Mucosa of stomach (tissue), 1 donor: Measurements from ENCODE around the gene MDM2.

Source experiments
- H3K27me3 ChIP-seq: one replicate; pipeline ENCODE4 v1.7.0; 2013; ENCODE audit warnings: mild to moderate bottlenecking, low read length; ENCODE audit not compliant: control insufficient read depth, insufficient read depth
- H3K36me3 ChIP-seq: one replicate; pipeline ENCODE4 v1.7.0; 2013; ENCODE audit warnings: low read length; ENCODE audit not compliant: control insufficient read depth, insufficient read depth
- H3K4me1 ChIP-seq: one replicate; pipeline ENCODE4 v1.7.0; 2013; ENCODE audit warnings: mild to moderate bottlenecking, low read length; ENCODE audit not compliant: control insufficient read depth, insufficient read depth
- H3K4me3 ChIP-seq: one replicate; pipeline ENCODE4 v1.7.0; 2013; ENCODE audit warnings: low read length
- H3K9ac ChIP-seq: one replicate; pipeline ENCODE4 v1.7.0; 2013; ENCODE audit warnings: mild to moderate bottlenecking, low read length, moderate library complexity
- H3K9me3 ChIP-seq: one replicate; pipeline ENCODE4 v1.7.0; 2013; ENCODE audit warnings: mild to moderate bottlenecking, low read length, moderate library complexity; ENCODE audit not compliant: control insufficient read depth
- donor health status: Pancreatic carcinoma.

The MDM2 gene

GRCh38 chr12:68878846-68879245 is 70.9 kb downstream of the MDM2 start:
- H3K9ac ChIP-seq = no peak overlapping the region
- no peaks in the 10 kb centered on the region for H3K4me1 ChIP-seq
- no peak overlapping the region for H3K4me3 ChIP-seq
- H3K9me3 ChIP-seq = no peaks in the 10 kb centered on the region
- H3K36me3 ChIP-seq = no peaks in the 10 kb centered on the region
- no peaks in the 10 kb centered on the region for H3K27me3 ChIP-seq

GRCh38 chr12:68880660-68881325 is 72.8 kb downstream of the MDM2 start:
- Histone ChIP-seq H3K27me3 (no peaks in the 10 kb centered on the region), H3K9me3 (no peaks in the 10 kb centered on the region), H3K36me3 (no peaks in the 10 kb centered on the region), H3K4me3 (no peak overlapping the region), H3K4me1 (no peaks in the 10 kb centered on the region), H3K9ac (no peak overlapping the region)

GRCh38 chr12:68882251-68882964 is 74.4 kb downstream of the MDM2 start:
- Histone ChIP-seq H3K9ac (no peak overlapping the region), H3K4me3 (no peak overlapping the region), H3K9me3 (no peaks in the 10 kb centered on the region), H3K36me3 (no peaks in the 10 kb centered on the region), H3K27me3 (no peaks in the 10 kb centered on the region), H3K4me1 (no peaks in the 10 kb centered on the region)

- H3K4me1 ChIP-seq = no peaks in the 10 kb centered on the region
- H3K36me3 ChIP-seq = no peaks in the 10 kb centered on the region
- no peaks in the 10 kb centered on the region for H3K27me3 ChIP-seq
- no peak overlapping the region for H3K9ac ChIP-seq
- H3K4me3 ChIP-seq = no peak overlapping the region
- H3K9me3 ChIP-seq = no peaks in the 10 kb centered on the region
Measured at GRCh38 chr12:68883151-68883550, 75.2 kb downstream of the MDM2 start.

GRCh38 chr12:68884251-68884650 is 76.3 kb downstream of the MDM2 start:
- Histone ChIP-seq H3K36me3 (no peaks in the 10 kb centered on the region), H3K4me1 (no peaks in the 10 kb centered on the region), H3K4me3 (no peak overlapping the region), H3K27me3 (no peaks in the 10 kb centered on the region), H3K9ac (no peak overlapping the region), H3K9me3 (no peaks in the 10 kb centered on the region)

GRCh38 chr12:68885381-68885780 is 77.4 kb downstream of the MDM2 start:
- no peaks in the 10 kb centered on the region for H3K9me3 ChIP-seq
- H3K27me3 ChIP-seq = no peaks in the 10 kb centered on the region
- H3K36me3 ChIP-seq = no peaks in the 10 kb centered on the region
- H3K4me1 ChIP-seq = no peaks in the 10 kb centered on the region
- H3K4me3 ChIP-seq = no peak overlapping the region
- H3K9ac ChIP-seq = no peak overlapping the region

- no peak overlapping the region for H3K4me3 ChIP-seq
Measured at GRCh38 chr12:68886636-68887572, 78.9 kb downstream of the MDM2 start.

GRCh38 chr12:68887641-68888040 is 79.7 kb downstream of the MDM2 start:
- no peaks in the 10 kb centered on the region for H3K27me3 ChIP-seq
- H3K9me3 ChIP-seq = no peaks in the 10 kb centered on the region
- H3K36me3 ChIP-seq = no peaks in the 10 kb centered on the region
- no peaks in the 10 kb centered on the region for H3K4me1 ChIP-seq
- H3K4me3 ChIP-seq = no peak overlapping the region
- H3K9ac ChIP-seq = no peak overlapping the region

More at GRCh38 chr12:68886636-68887572, 78.9 kb downstream of the MDM2 start:
- H3K9me3 ChIP-seq = no peaks in the 10 kb centered on the region
- H3K27me3 ChIP-seq = no peaks in the 10 kb centered on the region
- no peak overlapping the region for H3K9ac ChIP-seq
- H3K4me1 ChIP-seq = no peaks in the 10 kb centered on the region
- H3K36me3 ChIP-seq = no peaks in the 10 kb centered on the region

- Histone ChIP-seq H3K27me3 (no peaks in the 10 kb centered on the region), H3K36me3 (no peaks in the 10 kb centered on the region), H3K9ac (no peak overlapping the region), H3K9me3 (no peaks in the 10 kb centered on the region), H3K4me3 (no peak overlapping the region), H3K4me1 (no peaks in the 10 kb centered on the region)
Measured at GRCh38 chr12:68888243-68888642, 80.3 kb downstream of the MDM2 start.

- H3K4me3 ChIP-seq = no peak overlapping the region
Measured at GRCh38 chr12:68890701-68891113, 82.7 kb downstream of the MDM2 start.

GRCh38 chr12:68891141-68891540 is 83.2 kb downstream of the MDM2 start:
- H3K4me3 ChIP-seq = no peak overlapping the region
- no peaks in the 10 kb centered on the region for H3K36me3 ChIP-seq
- H3K9ac ChIP-seq = no peak overlapping the region
- H3K27me3 ChIP-seq = no peaks in the 10 kb centered on the region
- no peaks in the 10 kb centered on the region for H3K9me3 ChIP-seq
- no peaks in the 10 kb centered on the region for H3K4me1 ChIP-seq

More at GRCh38 chr12:68890701-68891113, 82.7 kb downstream of the MDM2 start:
- Histone ChIP-seq H3K27me3 (no peaks in the 10 kb centered on the region), H3K4me1 (no peaks in the 10 kb centered on the region), H3K36me3 (no peaks in the 10 kb centered on the region), H3K9me3 (no peaks in the 10 kb centered on the region), H3K9ac (no peak overlapping the region)

GRCh38 chr12:68893201-68893600 is 85.2 kb downstream of the MDM2 start:
- Histone ChIP-seq H3K4me3 (no peak overlapping the region), H3K36me3 (no peaks in the 10 kb centered on the region), H3K9me3 (no peaks in the 10 kb centered on the region), H3K4me1 (no peaks in the 10 kb centered on the region), H3K9ac (no peak overlapping the region), H3K27me3 (no peaks in the 10 kb centered on the region)
